ENCODE results near the gene RER1.

DNA sequence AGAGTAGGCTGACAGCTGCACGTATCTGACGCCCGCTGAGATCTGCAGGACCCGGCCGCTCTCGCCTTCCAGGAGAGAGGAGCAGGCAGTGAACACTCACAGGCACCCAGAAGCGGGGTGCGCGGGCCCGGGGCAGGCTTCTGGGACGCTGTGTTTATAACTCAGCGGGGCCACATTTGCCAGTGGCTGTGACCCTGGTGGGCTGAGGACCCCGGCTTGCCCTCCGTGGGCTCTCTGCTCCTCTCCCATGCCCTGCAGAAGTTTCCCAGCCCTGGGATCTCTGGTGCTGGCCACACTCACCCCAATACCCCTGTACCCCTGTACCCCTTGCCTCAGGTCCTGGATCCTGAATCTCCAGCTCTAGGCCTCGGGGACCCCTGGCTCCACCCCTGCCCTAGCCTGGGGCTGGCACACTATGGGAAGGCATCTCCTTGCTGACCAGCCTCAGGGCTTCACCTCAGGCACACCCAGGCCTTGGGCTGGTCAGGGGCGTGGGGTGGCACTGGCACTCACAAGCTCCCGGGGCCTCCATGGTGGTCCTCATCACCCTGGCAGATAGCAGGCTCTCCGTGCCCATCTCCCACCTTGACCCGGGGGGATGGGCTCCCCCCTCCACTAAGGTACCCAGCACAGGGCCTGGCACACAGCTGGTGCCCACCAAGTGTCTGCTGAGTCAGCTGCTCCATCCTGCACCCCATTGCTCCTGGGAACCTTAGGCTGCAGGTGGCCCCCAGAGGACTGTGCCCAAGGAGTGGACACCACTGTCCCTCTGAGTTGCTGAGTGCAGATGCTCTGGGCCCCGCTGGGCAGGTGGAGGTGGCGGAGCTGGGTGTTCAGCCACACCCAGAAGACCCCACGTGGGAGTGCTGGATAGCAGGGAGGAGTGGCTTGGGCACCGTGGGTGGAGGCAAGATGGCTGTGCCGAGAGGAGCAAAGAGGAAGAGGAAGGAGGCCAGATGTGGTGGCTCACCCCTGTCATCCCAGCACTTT is 32.7 kb upstream of the RER1 start:
- no peak for TF ChIP-seq EP300 (IDR thresholded peaks at IDR 0.05)
- no peak for TF ChIP-seq POLR2A (IDR thresholded peaks at IDR 0.05)
